ENCODE data around the gene TMEM92. TPM values are rescaled to one million over a fixed set of nuclear protein-coding genes. Genes with fewer than 3 reads are reported as not detected.

Gene TMEM92
- total RNA-seq, 3 donors from 2014 or later, result not detected

DNA sequence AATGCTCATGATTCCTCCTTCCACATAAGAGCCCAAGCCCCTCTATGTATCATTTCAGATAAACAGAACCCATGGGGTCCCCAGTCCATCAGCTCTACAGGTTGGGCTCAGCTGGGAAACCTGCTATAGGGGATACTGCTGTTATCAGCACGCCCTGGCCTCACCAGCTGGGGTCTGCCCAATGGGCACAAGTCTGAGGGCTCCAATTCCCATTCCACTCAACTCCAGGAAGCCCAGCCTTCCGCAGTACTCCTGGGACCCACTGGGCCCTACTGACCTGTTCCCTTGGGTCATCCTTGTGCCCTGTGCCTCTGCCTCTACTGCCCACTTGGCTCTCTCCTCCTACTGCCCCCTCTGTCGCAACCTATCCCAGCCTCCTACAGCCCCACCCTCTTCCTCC, 55.5 kb downstream of the TMEM92 start:
- no peak overlapping the region for H3K4me3 Mint-ChIP-seq
- H3K27me3 Mint-ChIP-seq (ENCODE audit: low read depth), result peaks cover 8% of the 10 kb centered on the region
- peaks cover 8% of the 10 kb centered on the region for H3K4me1 Mint-ChIP-seq (ENCODE audit: low read depth)
- ATAC-seq (no peak), DNase-seq (no peak)
- no peaks in the 10 kb centered on the region for H3K36me3 Mint-ChIP-seq (ENCODE audit: insufficient read depth)
- no peaks in the 10 kb centered on the region for H3K9me3 Mint-ChIP-seq

DNA sequence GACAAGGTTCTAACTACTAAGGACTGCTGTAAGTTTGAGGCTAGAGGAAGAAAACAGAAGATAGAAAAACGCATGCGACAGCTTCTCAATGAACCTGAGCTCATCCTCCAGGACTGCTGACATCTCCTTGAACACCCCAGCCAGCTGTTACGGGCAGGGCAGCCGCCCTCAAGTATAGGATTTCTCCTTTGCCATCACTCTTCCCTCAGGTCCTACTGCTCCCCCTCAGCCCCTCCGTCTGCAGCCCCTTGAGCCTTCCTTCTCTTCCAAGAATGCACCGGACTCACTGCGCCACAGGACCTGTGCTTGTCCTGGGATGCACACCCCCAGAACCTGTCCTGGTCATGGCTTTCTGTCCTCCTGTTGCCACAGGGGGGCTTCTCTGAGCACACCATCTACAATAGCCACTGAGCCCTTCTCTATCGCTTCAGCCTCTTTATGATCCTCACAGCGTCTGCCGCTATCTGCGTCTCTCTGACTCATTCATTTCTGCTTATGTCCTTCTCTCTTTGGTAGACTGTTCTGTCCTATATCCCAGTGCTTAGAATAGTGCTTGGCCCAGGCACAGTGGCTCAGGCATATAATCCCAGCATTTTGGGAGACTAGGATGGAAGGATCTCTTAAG, 56.0 kb downstream of the TMEM92 start:
- Mint-ChIP-seq H3K4me1 (ENCODE audit: low read depth) (peaks cover 8% of the 10 kb centered on the region), H3K9me3 (no peaks in the 10 kb centered on the region), H3K36me3 (ENCODE audit: insufficient read depth) (no peaks in the 10 kb centered on the region), H3K27me3 (ENCODE audit: low read depth) (peaks cover 8% of the 10 kb centered on the region), H3K4me3 (no peak overlapping the region)
- no peak for ATAC-seq
- DNase-seq, result no peak

Other genes starting within 250 kb of the TMEM92 start
- gene ITGA3, start 218.4 kb upstream of the TMEM92 start, total RNA-seq, result 10 to 100 TPM in 1 of 3 donors, 1 to 10 TPM in 2; 9.2 to 10.2 (median 9.4) TPM
- gene PDK2, start 179.1 kb upstream of the TMEM92 start, total RNA-seq, result 10 to 100 TPM in 1 of 3 donors, 1 to 10 TPM in 2; 8.8 to 11.7 (median 9.2) TPM
- under 1 TPM; 0.47 to 0.78 (median 0.52) TPM for gene SAMD14, start 144.3 kb upstream of the TMEM92 start, total RNA-seq
- gene PPP1R9B, start 123.8 kb upstream of the TMEM92 start, total RNA-seq, result 10 to 100 TPM; 70.2 to 82.2 (median 76.6) TPM
- not detected for gene SGCA, start 108.5 kb upstream of the TMEM92 start, total RNA-seq
- gene COL1A1, start 72.8 kb upstream of the TMEM92 start, total RNA-seq, result 1 to 10 TPM; 1.6 to 3.2 (median 2.8) TPM
- gene XYLT2, start 71.7 kb downstream of the TMEM92 start, total RNA-seq, result 10 to 100 TPM; 23.8 to 25.0 (median 24.1) TPM
- 100 to 1,000 TPM in 2 of 3 donors, 10 to 100 TPM in 1; 85.2 to 109 (median 102) TPM for gene MRPL27, start 98.7 kb downstream of the TMEM92 start, total RNA-seq
- gene EME1, start 98.8 kb downstream of the TMEM92 start, total RNA-seq, result 10 to 100 TPM; 12.2 to 13.3 (median 12.6) TPM
- 100 to 1,000 TPM; 153 to 174 (median 159) TPM for gene LRRC59, start 123.1 kb downstream of the TMEM92 start, total RNA-seq
- gene ACSF2, start 151.8 kb downstream of the TMEM92 start, total RNA-seq, result 1 to 10 TPM; 3.7 to 4.3 (median 4.3) TPM
- not detected for gene CHAD, start 194.4 kb downstream of the TMEM92 start, total RNA-seq
- gene RSAD1, start 204.4 kb downstream of the TMEM92 start, total RNA-seq, result 10 to 100 TPM; 59.9 to 67.7 (median 67.4) TPM
- gene MYCBPAP, start 234.0 kb downstream of the TMEM92 start, total RNA-seq, result under 1 TPM; 0.26 to 0.49 (median 0.30) TPM